GM23338 (cell line): ENCODE measurements around the gene HELB.

Experiments
- CREB1 ChIP-seq: fragments of 250-450 bp; sonication (Bioruptor Pico); IDR thresholded peaks from 2 replicates; pipeline ENCODE4 v1.5.0; 2020; ENCODE audit warnings: low read depth, mild to moderate bottlenecking, moderate library complexity
- CTCF ChIP-seq, 2 experiments: fragments of 200-600 bp in 1 of 2; sonication (generic) in 1 of 2; conservative IDR thresholded peaks; 2 replicates each; pipeline versions ENCODE4 v1.5.1 to v1.6.1; 2016 to 2017; ENCODE audit warnings: antibody characterized with exemption in 2 of 2, low read depth in 2 of 2, mild to moderate bottlenecking in 2 of 2, moderate library complexity in 1 of 2
- ETS1 ChIP-seq: IDR thresholded peaks from 2 replicates; pipeline ENCODE4 v1.6.1; 2016; ENCODE audit warnings: antibody characterized with exemption
- EZH2 ChIP-seq: fragments of 200-600 bp; sonication (generic); IDR thresholded peaks from one replicate; pipeline ENCODE4 v1.8.0; 2017; ENCODE audit warnings: antibody characterized with exemption, mild to moderate bottlenecking, low read depth; ENCODE audit not compliant: unreplicated experiment
- EZH2phosphoT487 ChIP-seq: fragments of 200-600 bp; sonication (generic); IDR thresholded peaks from one replicate; pipeline ENCODE4 v1.8.1; 2018; ENCODE audit warnings: antibody characterized with exemption; ENCODE audit not compliant: unreplicated experiment
- JUNB ChIP-seq: IDR thresholded peaks from one replicate; pipeline ENCODE4 v1.6.1; 2016; ENCODE audit warnings: antibody characterized with exemption; ENCODE audit not compliant: unreplicated experiment
- NANOG ChIP-seq: IDR thresholded peaks from 2 replicates; pipeline ENCODE4 v1.6.1; 2016; ENCODE audit warnings: antibody characterized with exemption, borderline replicate concordance
- POLR2AphosphoS5 ChIP-seq: IDR thresholded peaks from 2 replicates; pipeline ENCODE4 v1.6.1; 2016; ENCODE audit warnings: antibody characterized with exemption, low read depth
- REST ChIP-seq: IDR thresholded peaks from one replicate; pipeline ENCODE4 v1.6.1; 2018; ENCODE audit warnings: antibody characterized with exemption; ENCODE audit not compliant: unreplicated experiment
- STAT1 ChIP-seq: IDR thresholded peaks from one replicate; pipeline ENCODE4 v1.6.1; 2016; ENCODE audit warnings: antibody characterized with exemption; ENCODE audit not compliant: unreplicated experiment
- ZNF114 ChIP-seq: fragments of 250-450 bp; sonication (Bioruptor Pico); IDR thresholded peaks from 2 replicates; pipeline ENCODE4 v1.5.0; 2020; ENCODE audit warnings: mild to moderate bottlenecking, moderate library complexity
- ZNF331 ChIP-seq: fragments of 250-450 bp; sonication (Bioruptor Pico); IDR thresholded peaks from 2 replicates; pipeline ENCODE4 v1.5.0; 2020; ENCODE audit warnings: low read depth, mild to moderate bottlenecking, moderate library complexity
- ZNF462 ChIP-seq: fragments of 250-450 bp; sonication (Bioruptor Pico); IDR thresholded peaks from 2 replicates; pipeline ENCODE4 v1.5.0; 2020; ENCODE audit warnings: mild to moderate bottlenecking, moderate library complexity

- TF ChIP-seq CTCF (conservative IDR thresholded peaks at IDR 0.05; ENCODE audit: low read depth in 2 of 2) = no peak
- no peak for TF ChIP-seq CREB1 (CRISPR knock-in tag)
- TF ChIP-seq EZH2 = no peak
- TF ChIP-seq EZH2phosphoT487 = no peak
- TF ChIP-seq REST = no peak
- no peak for TF ChIP-seq POLR2AphosphoS5
- no peak for TF ChIP-seq ZNF331 (CRISPR knock-in tag)
- no peak for TF ChIP-seq JUNB
- TF ChIP-seq ZNF114 (CRISPR knock-in tag) = no peak
- no peak for TF ChIP-seq NANOG
- TF ChIP-seq ETS1 = no peak
- no peak for TF ChIP-seq STAT1
- no peak for TF ChIP-seq ZNF462 (CRISPR knock-in tag)
These were observed 4.4 kb upstream of the HELB start for GRCh38 chr12:66297923-66298322.
